Ishikawa (cell line): ENCODE measurements around the gene PGAP3.

Experiments used
- CEBPB ChIP-seq: IDR thresholded peaks from 2 replicates; pipeline ENCODE4 v1.6.1; 2012
- CREB1 ChIP-seq: IDR thresholded peaks from 2 replicates; pipeline ENCODE4 v1.6.1; 2012; ENCODE audit warnings: low read depth
- EGR1 ChIP-seq: IDR thresholded peaks from 2 replicates; pipeline ENCODE4 v1.6.1; 2012
- EP300 ChIP-seq: IDR thresholded peaks from 2 replicates; pipeline ENCODE4 v1.6.1; 2012; ENCODE audit warnings: borderline replicate concordance
- NFIC ChIP-seq: IDR thresholded peaks from 2 replicates; pipeline ENCODE4 v1.6.1; 2012
- RAD21 ChIP-seq: IDR thresholded peaks from 2 replicates; pipeline ENCODE4 v1.6.1; 2012; ENCODE audit warnings: low read depth
- TAF1 ChIP-seq: IDR thresholded peaks from 2 replicates; pipeline ENCODE4 v1.6.1; 2012; ENCODE audit warnings: low read depth, mild to moderate bottlenecking
- TCF12 ChIP-seq: IDR thresholded peaks from 2 replicates; pipeline ENCODE4 v1.6.1; 2012; ENCODE audit warnings: low read depth
- YY1 ChIP-seq: IDR thresholded peaks from 2 replicates; pipeline ENCODE4 v1.6.1; 2012; ENCODE audit warnings: low read depth
- ZBTB7A ChIP-seq: IDR thresholded peaks from 2 replicates; pipeline ENCODE4 v1.6.1; 2012; ENCODE audit warnings: low read depth
- TF ChIP-seq, protein P1 (sequence below): IDR thresholded peaks from 2 replicates; pipeline ENCODE4 v1.6.1; 2012
- TF ChIP-seq, protein P2 (sequence below): IDR thresholded peaks from 2 replicates; pipeline ENCODE4 v1.6.1; 2012; ENCODE audit warnings: low read depth, mild to moderate bottlenecking
- TF ChIP-seq, protein P3 (sequence below): IDR thresholded peaks from 2 replicates; pipeline ENCODE4 v1.6.1; 2012

DNA sequence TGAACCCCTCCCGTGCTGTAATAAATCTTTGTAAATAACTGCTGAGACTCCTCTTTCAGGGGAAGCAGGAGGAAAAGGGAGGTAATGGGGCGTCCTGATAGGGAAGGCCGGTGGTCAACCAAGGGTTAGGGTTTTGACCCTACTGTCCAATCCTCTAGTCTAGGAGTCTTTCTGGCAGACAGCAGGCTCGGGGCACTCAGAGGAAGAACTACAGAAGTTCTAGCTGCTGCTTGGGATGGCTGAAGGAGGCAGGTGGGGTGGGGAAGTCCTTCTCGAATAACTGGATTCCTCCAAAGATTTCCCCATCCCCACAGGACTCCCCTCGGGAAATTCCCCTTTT, 51.3 kb downstream of the PGAP3 start:
- no peak for TF ChIP-seq YY1
- TF ChIP-seq, protein P1, sequence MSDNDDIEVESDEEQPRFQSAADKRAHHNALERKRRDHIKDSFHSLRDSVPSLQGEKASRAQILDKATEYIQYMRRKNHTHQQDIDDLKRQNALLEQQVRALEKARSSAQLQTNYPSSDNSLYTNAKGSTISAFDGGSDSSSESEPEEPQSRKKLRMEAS: no peak
- TF ChIP-seq TAF1: no peak
- TF ChIP-seq EGR1: no peak
- TF ChIP-seq CREB1: no peak
- TF ChIP-seq ZBTB7A: no peak
- TF ChIP-seq, protein P2, sequence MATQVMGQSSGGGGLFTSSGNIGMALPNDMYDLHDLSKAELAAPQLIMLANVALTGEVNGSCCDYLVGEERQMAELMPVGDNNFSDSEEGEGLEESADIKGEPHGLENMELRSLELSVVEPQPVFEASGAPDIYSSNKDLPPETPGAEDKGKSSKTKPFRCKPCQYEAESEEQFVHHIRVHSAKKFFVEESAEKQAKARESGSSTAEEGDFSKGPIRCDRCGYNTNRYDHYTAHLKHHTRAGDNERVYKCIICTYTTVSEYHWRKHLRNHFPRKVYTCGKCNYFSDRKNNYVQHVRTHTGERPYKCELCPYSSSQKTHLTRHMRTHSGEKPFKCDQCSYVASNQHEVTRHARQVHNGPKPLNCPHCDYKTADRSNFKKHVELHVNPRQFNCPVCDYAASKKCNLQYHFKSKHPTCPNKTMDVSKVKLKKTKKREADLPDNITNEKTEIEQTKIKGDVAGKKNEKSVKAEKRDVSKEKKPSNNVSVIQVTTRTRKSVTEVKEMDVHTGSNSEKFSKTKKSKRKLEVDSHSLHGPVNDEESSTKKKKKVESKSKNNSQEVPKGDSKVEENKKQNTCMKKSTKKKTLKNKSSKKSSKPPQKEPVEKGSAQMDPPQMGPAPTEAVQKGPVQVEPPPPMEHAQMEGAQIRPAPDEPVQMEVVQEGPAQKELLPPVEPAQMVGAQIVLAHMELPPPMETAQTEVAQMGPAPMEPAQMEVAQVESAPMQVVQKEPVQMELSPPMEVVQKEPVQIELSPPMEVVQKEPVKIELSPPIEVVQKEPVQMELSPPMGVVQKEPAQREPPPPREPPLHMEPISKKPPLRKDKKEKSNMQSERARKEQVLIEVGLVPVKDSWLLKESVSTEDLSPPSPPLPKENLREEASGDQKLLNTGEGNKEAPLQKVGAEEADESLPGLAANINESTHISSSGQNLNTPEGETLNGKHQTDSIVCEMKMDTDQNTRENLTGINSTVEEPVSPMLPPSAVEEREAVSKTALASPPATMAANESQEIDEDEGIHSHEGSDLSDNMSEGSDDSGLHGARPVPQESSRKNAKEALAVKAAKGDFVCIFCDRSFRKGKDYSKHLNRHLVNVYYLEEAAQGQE: no peak
- no peak for TF ChIP-seq CEBPB
- TF ChIP-seq NFIC: no peak
- TF ChIP-seq EP300: no peak
- TF ChIP-seq RAD21: no peak
- TF ChIP-seq, protein P3, sequence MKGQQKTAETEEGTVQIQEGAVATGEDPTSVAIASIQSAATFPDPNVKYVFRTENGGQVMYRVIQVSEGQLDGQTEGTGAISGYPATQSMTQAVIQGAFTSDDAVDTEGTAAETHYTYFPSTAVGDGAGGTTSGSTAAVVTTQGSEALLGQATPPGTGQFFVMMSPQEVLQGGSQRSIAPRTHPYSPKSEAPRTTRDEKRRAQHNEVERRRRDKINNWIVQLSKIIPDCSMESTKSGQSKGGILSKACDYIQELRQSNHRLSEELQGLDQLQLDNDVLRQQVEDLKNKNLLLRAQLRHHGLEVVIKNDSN: no peak
- no peak for TF ChIP-seq TCF12
